Mesodermal cell (in vitro differentiated cells): ENCODE results near the gene IL4I1.

Experiments used
- H3K27ac ChIP-seq: 2 replicates; pipeline ENCODE4 v1.7.0; 2013; ENCODE audit warnings: mild to moderate bottlenecking, low read depth, low read length, moderate library complexity; ENCODE audit not compliant: severe bottlenecking
- H3K36me3 ChIP-seq: 2 replicates; pipeline ENCODE4 v1.7.1; 2013; ENCODE audit warnings: mild to moderate bottlenecking, low read length, moderate library complexity; ENCODE audit not compliant: control insufficient read depth, insufficient read depth
- H3K4me1 ChIP-seq: one replicate; pipeline ENCODE4 v1.7.1; 2013; ENCODE audit warnings: mild to moderate bottlenecking, low read length; ENCODE audit not compliant: insufficient read depth, control insufficient read depth, poor library complexity, severe bottlenecking
- H3K4me3 ChIP-seq: 2 replicates; pipeline ENCODE4 v1.7.0; 2013; ENCODE audit warnings: low read length, control low read depth, mild to moderate bottlenecking; ENCODE audit not compliant: insufficient read depth, poor library complexity, severe bottlenecking; ENCODE audit errors: extremely low read depth
- H3K9me3 ChIP-seq: 2 replicates; pipeline ENCODE4 v1.7.1; 2013; ENCODE audit warnings: mild to moderate bottlenecking, low read length, moderate library complexity; ENCODE audit not compliant: control insufficient read depth
- WGBS, 2 experiments: methylation state at CpG; one replicate each; pipeline ENCODE4 v1.1.5; 2013; ENCODE audit warnings: missing lambda C conversion rate in 2 of 2; ENCODE audit not compliant: insufficient coverage in 2 of 2; 5-methylcytosine and 5-hydroxymethylcytosine counted together

Gene IL4I1

DNA sequence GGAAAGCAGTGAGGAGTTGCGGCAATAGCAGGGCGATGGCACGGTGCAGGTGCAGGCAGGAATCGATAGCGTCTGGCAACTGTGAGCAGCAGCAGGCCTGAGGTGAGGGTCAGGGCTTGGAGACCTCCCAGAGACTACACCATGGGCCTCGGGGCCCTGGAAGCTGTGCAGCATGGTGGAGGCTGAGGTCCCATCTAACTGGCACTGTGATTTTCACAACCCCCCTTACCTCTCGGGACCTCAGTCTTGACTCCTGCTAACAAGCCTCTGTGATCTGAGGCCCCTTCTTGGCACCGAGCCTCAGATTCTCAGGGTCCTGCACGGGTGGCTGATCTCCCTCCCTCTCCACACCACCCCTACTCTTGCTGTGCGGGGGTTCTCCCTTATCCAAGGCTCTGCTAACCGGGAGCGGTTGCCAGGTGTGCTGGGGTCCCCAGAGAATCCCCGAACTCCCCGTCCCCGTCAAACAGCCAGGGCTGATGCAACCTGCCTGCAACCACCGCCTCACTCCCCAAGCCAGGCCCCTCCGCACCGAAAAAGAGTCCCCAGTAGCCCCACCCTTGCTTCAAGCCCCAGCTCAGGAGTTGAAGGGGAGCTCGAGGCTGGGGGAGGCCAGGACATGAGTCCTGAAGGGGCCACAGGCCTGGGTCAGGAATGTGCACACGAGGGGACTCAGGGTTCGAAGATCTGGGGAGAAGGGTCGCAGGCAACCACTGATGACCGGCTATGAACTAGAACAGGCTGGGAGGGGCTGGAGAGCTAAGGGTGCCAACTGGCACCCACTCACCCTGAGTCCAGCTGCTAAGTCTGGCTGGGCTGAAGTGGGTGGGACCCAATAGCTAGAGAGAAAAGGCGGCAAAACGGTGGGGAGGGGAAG lies 27.6 kb upstream of the IL4I1 start:
- H3K36me3 ChIP-seq: peaks cover 80% of the 10 kb centered on the region
- 92 to 94% methylated on average over 21 to 22 of the region's 25 CpGs for WGBS, 2 experiments
- peaks cover 13% of the 10 kb centered on the region for H3K4me1 ChIP-seq
- peak overlapping the region; percentile 23 for H3K27ac ChIP-seq
- no peak overlapping the region for H3K4me3 ChIP-seq
- no peaks in the 10 kb centered on the region for H3K9me3 ChIP-seq

DNA sequence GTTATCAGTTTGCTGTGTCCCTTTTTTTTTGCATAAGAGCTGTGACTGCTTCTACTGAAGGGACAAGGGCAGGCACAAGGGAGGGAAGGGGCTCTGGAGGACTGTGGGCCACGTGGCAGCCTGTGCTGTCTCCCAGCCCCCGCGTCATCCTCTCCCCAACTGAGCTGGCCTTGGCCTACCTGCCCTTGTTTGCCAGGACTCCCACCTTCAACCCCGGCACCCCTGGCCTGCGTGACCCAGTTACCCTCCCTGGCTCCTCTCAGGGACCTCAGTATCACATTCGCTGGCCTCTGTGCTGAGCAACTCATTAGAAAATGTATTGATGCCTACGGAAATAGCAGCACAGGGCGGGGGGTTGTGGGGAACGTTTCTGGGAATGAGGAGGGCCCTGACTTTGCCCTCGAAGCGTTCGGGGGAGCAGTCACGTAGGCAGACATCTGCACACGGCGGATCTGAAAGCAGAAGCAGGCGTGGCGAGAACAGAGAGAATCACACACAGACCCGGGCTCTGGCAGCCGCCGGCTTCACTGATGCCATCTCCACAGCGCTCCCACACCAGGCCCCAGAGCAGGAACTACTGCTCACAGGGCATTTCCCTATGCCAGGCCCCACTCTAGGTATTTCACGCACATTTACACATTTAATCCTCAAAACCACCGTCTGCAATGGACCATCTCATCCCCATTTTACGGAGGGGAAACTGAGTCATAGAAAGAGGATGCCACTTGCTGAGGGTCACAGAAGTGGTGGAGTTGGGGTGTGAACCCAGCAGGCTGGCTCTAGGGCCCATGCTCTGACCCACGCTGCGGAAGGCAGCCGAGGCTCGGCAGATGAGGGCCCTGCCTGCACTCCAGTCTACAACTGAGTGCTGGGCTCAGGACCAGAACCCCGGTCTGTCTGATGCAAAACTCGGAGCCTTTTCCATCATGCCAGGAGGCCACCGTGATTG lies 26.6 kb upstream of the IL4I1 start:
- Histone ChIP-seq H3K27ac (no peak overlapping the region), H3K9me3 (no peaks in the 10 kb centered on the region), H3K4me1 (peaks cover 13% of the 10 kb centered on the region), H3K4me3 (no peak overlapping the region), H3K36me3 (peaks cover 85% of the 10 kb centered on the region)
- WGBS, 2 experiments: 96 to 97% methylated on average over 28 of the region's 31 CpGs

DNA sequence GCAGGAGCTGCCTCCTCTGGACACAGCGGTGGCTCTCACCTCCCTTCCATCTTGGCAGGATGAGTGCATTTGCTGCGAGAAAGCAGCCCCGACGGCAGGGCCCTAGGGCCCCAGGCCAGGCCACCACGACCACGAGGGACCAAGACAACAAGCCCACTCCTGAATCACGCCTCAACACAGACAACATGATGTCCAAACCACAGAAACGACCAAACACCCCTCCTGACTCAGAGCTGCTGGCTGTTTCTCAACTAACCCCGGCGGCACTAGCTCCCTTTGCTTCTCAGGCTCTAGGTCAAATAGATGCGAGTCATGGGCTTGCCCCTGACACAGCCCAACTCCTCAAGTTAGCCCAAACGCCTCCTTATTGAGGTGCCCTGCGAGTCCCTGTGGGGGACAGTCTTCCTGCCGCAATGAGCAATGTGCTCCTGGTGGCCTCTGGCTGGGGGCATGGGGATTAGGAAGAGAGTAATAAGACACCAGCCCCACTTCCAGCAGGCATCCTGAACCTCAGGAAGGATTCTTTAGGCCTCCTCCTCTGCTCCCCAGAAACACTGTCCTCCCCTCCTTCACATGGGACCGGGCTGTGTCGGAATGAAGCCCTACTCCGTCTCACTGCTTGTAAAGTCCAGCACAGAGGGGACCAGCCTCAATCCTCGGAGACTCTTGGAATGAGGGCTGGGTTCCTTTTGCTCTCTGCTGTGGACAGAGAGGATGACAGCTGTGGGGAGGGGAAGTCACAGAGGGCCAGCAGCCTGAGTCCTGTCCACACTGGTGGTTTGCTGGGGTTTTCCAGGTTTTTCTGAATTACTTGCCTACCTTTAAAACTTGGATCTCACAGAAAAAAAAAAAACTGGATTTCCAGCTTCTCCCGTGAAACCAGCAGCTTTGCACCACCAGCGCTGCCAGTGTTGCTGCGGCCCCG lies 25.4 kb upstream of the IL4I1 start:
- no peak overlapping the region for H3K27ac ChIP-seq
- H3K36me3 ChIP-seq: peaks cover 87% of the 10 kb centered on the region
- 94 to 96% methylated on average over 19 to 21 of the region's 22 CpGs for WGBS, 2 experiments
- no peak overlapping the region for H3K4me3 ChIP-seq
- no peaks in the 10 kb centered on the region for H3K9me3 ChIP-seq
- peaks cover 4% of the 10 kb centered on the region for H3K4me1 ChIP-seq

DNA sequence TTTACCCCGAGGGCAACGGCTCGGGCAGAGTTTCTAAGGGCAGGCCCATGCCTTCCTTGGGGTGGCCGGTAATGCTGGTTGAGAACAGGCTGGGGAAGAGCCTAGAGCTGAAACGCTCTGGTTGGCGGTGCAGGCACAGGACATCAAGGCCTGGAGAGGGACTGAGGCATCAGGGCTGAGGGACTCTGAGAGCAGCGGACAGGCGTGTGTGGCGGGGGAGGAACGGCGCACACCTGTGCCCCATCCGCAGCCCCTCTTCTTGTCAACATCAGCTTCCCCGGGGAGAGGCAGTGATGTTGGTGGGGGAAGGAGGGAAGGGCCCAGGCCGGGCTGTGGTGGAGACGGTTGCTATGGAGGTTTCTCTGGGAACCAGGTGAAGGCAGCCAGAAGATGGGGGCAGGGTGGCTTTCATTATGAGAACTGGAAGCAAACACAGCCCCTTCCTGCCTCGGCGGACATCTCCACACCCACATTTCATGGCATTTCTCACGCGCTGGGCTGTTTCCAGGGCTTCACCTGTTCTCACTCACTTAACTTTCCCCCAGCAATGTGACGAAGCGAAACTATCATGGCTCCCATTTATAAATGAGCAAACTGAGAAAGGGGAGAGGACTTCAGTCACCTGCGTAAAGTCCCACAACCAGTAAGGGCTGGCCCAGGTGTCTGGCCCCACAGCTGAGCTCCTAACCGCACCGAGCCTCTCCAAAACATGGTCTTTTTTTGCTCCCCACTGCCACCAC lies 24.1 kb upstream of the IL4I1 start:
- Histone ChIP-seq H3K9me3 (no peaks in the 10 kb centered on the region), H3K36me3 (peaks cover 87% of the 10 kb centered on the region), H3K27ac (no peak overlapping the region), H3K4me1 (peaks cover 4% of the 10 kb centered on the region), H3K4me3 (no peak overlapping the region)
- WGBS, 2 experiments: 94 to 95% methylated on average over 15 to 19 of the region's 24 CpGs

DNA sequence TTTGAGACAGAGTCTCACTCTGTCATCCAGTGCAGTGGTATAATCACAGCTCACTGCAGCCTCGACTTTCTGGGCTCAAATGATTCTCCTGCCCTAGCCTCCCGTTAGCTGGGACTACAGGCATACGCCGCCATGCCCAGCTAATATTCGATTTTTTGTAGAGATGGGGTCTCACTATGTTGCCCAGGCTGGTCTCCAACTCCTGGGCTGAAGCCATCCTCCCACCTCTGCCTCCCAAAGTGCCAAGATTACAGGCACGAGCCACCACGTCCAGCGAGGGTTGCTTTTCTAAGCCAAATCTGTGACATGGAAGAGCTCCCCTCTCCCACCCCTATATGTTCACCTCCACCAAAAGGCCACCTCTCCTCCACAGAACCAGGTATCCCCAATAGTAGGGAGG lies 21.4 kb upstream of the IL4I1 start:
- peaks cover 85% of the 10 kb centered on the region for H3K36me3 ChIP-seq
- H3K4me1 ChIP-seq: no peaks in the 10 kb centered on the region
- H3K27ac ChIP-seq: no peak overlapping the region
- H3K4me3 ChIP-seq: no peak overlapping the region
- H3K9me3 ChIP-seq: no peaks in the 10 kb centered on the region
- 88 to 100% methylated on average over 5 of the region's 8 CpGs for WGBS, 2 experiments

DNA sequence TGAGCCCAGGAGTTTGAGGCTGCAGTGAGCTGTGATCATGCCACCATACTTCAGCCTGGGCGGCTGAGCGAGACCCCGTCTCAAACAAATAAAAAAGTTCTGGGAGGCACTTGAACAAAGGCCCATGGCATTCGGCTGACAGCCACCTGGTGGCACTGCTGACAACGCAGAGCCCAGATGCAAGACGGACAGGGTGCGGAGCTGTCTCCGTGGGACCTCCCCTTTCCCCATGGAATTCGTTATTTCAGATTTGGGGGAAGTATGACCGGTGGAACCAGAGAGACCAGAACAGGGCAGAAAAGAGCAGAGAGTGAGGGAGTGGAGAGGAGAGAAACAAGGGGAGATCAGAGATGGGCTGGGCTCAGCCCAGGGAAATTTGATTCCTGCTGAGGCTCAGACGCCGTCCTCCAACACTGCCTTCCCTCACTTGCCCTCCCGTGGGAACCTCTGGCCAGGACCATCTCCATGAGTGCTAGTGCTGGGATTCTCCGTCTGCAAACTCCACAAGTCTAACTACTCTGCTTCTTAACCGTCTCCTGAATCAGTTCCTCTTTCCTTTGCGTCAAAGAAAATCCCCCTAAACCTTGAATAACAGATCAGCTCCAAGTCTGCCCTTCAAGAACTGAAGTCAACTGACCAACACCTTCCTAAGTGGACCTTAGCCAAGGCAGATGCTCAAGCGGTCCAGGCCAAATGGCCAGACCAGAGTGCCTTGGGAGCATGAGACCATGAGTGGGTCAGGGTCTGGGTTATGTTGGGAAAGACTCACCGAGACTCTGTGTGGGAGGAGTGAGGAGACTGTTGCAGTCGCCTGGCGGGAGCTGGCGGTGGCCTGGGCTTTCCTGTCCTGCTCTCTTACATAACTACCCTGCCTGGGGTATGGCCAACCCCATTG lies 20.4 kb upstream of the IL4I1 start:
- Histone ChIP-seq H3K4me3 (no peak overlapping the region), H3K36me3 (peaks cover 88% of the 10 kb centered on the region), H3K27ac (no peak overlapping the region), H3K9me3 (no peaks in the 10 kb centered on the region), H3K4me1 (no peaks in the 10 kb centered on the region)
- 85 to 87% methylated on average over 17 to 19 of the region's 21 CpGs for WGBS, 2 experiments

DNA sequence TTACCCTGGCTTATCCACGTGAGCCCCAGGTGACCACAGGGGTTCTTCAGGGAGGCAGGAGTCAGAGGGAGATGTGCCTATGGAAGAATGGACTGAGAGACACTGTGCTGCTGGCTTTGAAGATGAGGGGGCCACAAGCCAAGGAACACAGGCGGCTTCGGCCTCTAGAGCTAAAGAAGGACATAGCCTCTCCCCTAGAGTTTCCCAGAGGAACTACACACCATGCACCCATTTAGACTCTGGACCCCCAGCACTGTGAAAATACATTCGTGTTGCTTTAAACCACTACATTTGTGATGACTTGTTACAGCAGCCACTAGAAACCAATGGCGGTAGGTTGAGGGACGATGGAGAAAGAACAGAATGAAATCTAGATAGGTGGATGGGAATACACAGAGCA lies 18.6 kb upstream of the IL4I1 start:
- Histone ChIP-seq H3K4me3 (no peak overlapping the region), H3K27ac (no peak overlapping the region), H3K9me3 (no peaks in the 10 kb centered on the region), H3K36me3 (peaks cover 84% of the 10 kb centered on the region), H3K4me1 (no peaks in the 10 kb centered on the region)
- WGBS, 2 experiments: 93 to 100% methylated on average over 3 to 6 of the region's 6 CpGs

DNA sequence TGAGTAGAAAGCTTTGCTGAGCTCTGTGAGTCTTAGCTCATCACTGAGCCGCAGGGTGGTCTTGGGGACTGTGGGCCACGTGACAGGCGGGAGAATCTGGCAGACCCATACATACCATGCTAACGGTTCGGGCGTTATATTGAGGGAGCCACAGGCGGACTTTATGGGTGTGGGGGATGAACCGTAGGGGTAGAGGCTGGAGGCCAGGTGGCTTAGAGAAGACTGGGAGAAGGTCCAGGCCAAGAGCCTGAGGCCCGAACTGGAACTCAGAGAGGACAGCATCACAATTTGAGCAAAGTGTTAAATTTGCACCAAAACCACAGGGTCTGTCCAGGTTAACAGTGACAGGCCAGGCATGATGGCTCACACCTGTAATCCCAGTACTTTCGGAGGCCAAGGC lies 17.0 kb upstream of the IL4I1 start:
- H3K4me3 ChIP-seq: no peak overlapping the region
- no peaks in the 10 kb centered on the region for H3K9me3 ChIP-seq
- peaks cover 90% of the 10 kb centered on the region for H3K36me3 ChIP-seq
- WGBS, 2 experiments: 97 to 98% methylated on average over 10 of the region's 10 CpGs
- no peak overlapping the region for H3K27ac ChIP-seq
- H3K4me1 ChIP-seq: no peaks in the 10 kb centered on the region

DNA sequence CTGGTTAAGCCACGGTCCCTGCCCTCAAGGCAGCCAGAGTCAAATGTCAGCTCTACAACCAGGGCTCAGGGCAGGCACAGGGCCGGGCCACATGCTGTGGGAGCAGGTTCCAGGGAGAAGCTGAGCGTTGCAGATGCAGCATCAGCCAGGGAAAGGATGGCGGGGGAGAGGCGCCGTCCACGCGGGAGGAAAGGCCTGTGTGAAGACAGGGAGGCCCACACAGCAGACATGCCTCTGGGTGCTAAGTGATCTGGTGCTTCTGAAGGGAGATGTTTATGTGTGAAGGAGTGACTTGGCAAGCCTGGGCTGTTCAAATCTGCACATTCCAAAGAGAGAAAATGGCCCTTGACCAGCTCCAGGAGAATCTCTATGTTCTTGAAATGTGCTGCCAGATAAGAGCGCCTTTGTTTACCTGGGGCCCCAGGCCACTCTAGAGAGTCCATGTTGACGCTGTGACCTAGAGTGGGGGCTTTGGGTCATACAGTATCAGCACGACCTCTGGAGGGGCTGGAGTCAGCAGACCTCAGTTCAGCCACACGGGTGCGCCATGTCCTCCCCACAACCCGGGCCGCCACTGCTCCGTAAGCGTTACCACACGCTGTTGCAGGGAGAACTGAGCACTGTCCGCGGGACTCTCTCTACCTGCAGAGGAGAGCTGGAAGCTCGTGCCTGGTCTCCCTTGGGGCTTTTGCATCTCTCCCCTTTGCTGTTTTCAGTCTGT lies 16.4 kb upstream of the IL4I1 start:
- Histone ChIP-seq H3K4me3 (no peak overlapping the region), H3K4me1 (no peaks in the 10 kb centered on the region), H3K27ac (no peak overlapping the region), H3K9me3 (no peaks in the 10 kb centered on the region), H3K36me3 (peaks cover 91% of the 10 kb centered on the region)
- WGBS, 2 experiments: 87 to 96% methylated on average over 21 of the region's 21 CpGs
